ENCODE data around the gene TCF4. TPM values are rescaled to one million over a fixed set of nuclear protein-coding genes. Genes with fewer than 3 reads are reported as not detected.

Gene TCF4
- total RNA-seq, 6 donors from 2014 or later = 70.6 to 115 (median 92.4) TPM

- Histone ChIP-seq H3K36me3 (no peaks in the 10 kb centered on the region), H3K9me3 (no peaks in the 10 kb centered on the region), H3K27me3 (no peaks in the 10 kb centered on the region), H3K4me3 (no peak overlapping the region), H3K4me1 (peaks cover 0 to 6% (median 2%) of the 10 kb centered on the region in 4 donors), H3K27ac (no peak overlapping the region)
- WGBS, 2 donors = 64 to 70% methylated on average over 2 of the region's 2 CpGs
- TF ChIP-seq CTCF (IDR thresholded peaks at IDR 0.05) (no peak), EP300 (IDR thresholded peaks at IDR 0.05) (no peak), POLR2A (IDR thresholded peaks at IDR 0.05) (no peak), POLR2AphosphoS5 (IDR thresholded peaks at IDR 0.05) (no peak)
- ATAC-seq (ENCODE audit: low FRiP score in 2 of 2) (no peak), DNase-seq (no peak)
Observed at GRCh38 chr18:55306359-55307024, 281.5 kb downstream of the TCF4 start.

GRCh38 chr18:55302167-55302833, 285.7 kb downstream of the TCF4 start:
- TF ChIP-seq CTCF (IDR thresholded peaks at IDR 0.05) (no peak), EP300 (IDR thresholded peaks at IDR 0.05) (no peak), POLR2A (IDR thresholded peaks at IDR 0.05) (no peak), POLR2AphosphoS5 (IDR thresholded peaks at IDR 0.05) (no peak)
- no peak overlapping the region for H3K4me3 ChIP-seq
- H3K27me3 ChIP-seq = no peaks in the 10 kb centered on the region
- ATAC-seq (ENCODE audit: low FRiP score in 2 of 2) (peak in 1 of 2 donors; percentile 30), DNase-seq (peak in 1 of 2 donors; percentile 2)
- peak overlapping the region in 1 of 4 donors; percentile 14 for H3K27ac ChIP-seq
- 68 to 79% methylated on average over 11 of the region's 11 CpGs for WGBS, 2 donors
- peaks cover 0 to 6% (median 2%) of the 10 kb centered on the region in 4 donors for H3K4me1 ChIP-seq
- H3K9me3 ChIP-seq = no peaks in the 10 kb centered on the region
- no peaks in the 10 kb centered on the region for H3K36me3 ChIP-seq

- H3K4me1 ChIP-seq = peaks cover 0 to 6% (median 2%) of the 10 kb centered on the region in 4 donors
- no peak for DNase-seq
- WGBS, 2 donors = 75 to 78% methylated on average over 8 of the region's 8 CpGs
- TF ChIP-seq EP300 (IDR thresholded peaks at IDR 0.05) (no peak), CTCF (IDR thresholded peaks at IDR 0.05) (no peak), POLR2A (IDR thresholded peaks at IDR 0.05) (no peak), POLR2AphosphoS5 (IDR thresholded peaks at IDR 0.05) (no peak)
- no peaks in the 10 kb centered on the region for H3K27me3 ChIP-seq
- H3K27ac ChIP-seq = peak overlapping the region in 1 of 4 donors; percentile 14
- no peaks in the 10 kb centered on the region for H3K36me3 ChIP-seq
- H3K9me3 ChIP-seq = no peaks in the 10 kb centered on the region
- no peak overlapping the region for H3K4me3 ChIP-seq
- no peak for ATAC-seq (ENCODE audit: low FRiP score in 2 of 2)
Observed at GRCh38 chr18:55301824-55302166, 286.2 kb downstream of the TCF4 start.

GRCh38 chr18:55300936-55301531, 287.0 kb downstream of the TCF4 start:
- no peak for TF ChIP-seq POLR2A (IDR thresholded peaks at IDR 0.05)
- TF ChIP-seq POLR2AphosphoS5 (IDR thresholded peaks at IDR 0.05) = no peak
- no peak for TF ChIP-seq EP300 (IDR thresholded peaks at IDR 0.05)
- TF ChIP-seq CTCF (IDR thresholded peaks at IDR 0.05) = no peak
- Histone ChIP-seq H3K27me3 (no peaks in the 10 kb centered on the region), H3K9me3 (no peaks in the 10 kb centered on the region), H3K4me3 (no peak overlapping the region), H3K4me1 (peaks cover 0 to 4% (median 2%) of the 10 kb centered on the region in 4 donors), H3K27ac (no peak overlapping the region), H3K36me3 (no peaks in the 10 kb centered on the region)
- no peak for ATAC-seq (ENCODE audit: low FRiP score in 2 of 2)
- no peak for DNase-seq
- 78% methylated on average over 13 to 14 of the region's 14 CpGs for WGBS, 2 donors

Measured in upper lobe of left lung (tissue), 6 donors.